Endothelial cell (in vitro differentiated cells): ENCODE measurements around the gene MMRN2. TPM values are rescaled to one million over a fixed set of nuclear protein-coding genes. Genes with fewer than 3 reads are reported as not detected.
"Not testable (repeated sequence)": the region's sequence is repeated elsewhere in the genome, so short reads cannot be mapped to it uniquely, and the experiment has no call there.

ENCODE experiments used
- DNase-seq: peaks from one replicate; pipeline ENCODE4 v3.0.0; 2021; ENCODE audit warnings: low spot score
- H3K27ac Mint-ChIP-seq: one replicate; pipeline ENCODE4 v1.8.0; 2021; ENCODE audit warnings: mixed read lengths, inconsistent platforms; ENCODE audit not compliant: unreplicated experiment
- H3K27me3 Mint-ChIP-seq: one replicate; pipeline ENCODE4 v1.8.0; 2021; ENCODE audit warnings: mild to moderate bottlenecking, moderate library complexity, mixed read lengths, inconsistent platforms; ENCODE audit not compliant: unreplicated experiment
- H3K36me3 Mint-ChIP-seq: one replicate; pipeline ENCODE4 v1.8.0; 2021; ENCODE audit warnings: mild to moderate bottlenecking, low read depth, mixed read lengths, inconsistent platforms; ENCODE audit not compliant: unreplicated experiment
- H3K4me1 Mint-ChIP-seq: one replicate; pipeline ENCODE4 v1.8.0; 2021; ENCODE audit warnings: mild to moderate bottlenecking, mixed read lengths, inconsistent platforms; ENCODE audit not compliant: unreplicated experiment
- H3K4me3 Mint-ChIP-seq: one replicate; pipeline ENCODE4 v1.8.0; 2021; ENCODE audit warnings: mild to moderate bottlenecking, mixed read lengths, inconsistent platforms; ENCODE audit not compliant: unreplicated experiment
- H3K9me3 Mint-ChIP-seq: one replicate; pipeline ENCODE4 v1.8.0; 2021; ENCODE audit warnings: mixed read lengths, inconsistent platforms; ENCODE audit not compliant: unreplicated experiment
- total RNA-seq: library from RNA; stranded (reverse); fragmentation: NEBNext Ultra II Directional; extraction: Animal tissue kit (Norgen Biotek cat#: 25700); gene quantifications from one replicate; pipeline ENCODE4 v1.2.1, GENCODE V29; 2021; ENCODE audit not compliant: unreplicated experiment
- TF ChIP-seq, protein P1 (sequence below): fragments of 200-600 bp; sonication (generic); IDR thresholded peaks from one replicate; pipeline ENCODE4 v1.5.0; 2021; ENCODE audit warnings: antibody characterized with exemption; ENCODE audit not compliant: unreplicated experiment

The MMRN2 gene
- total RNA-seq, 1 donor from 2014 or later, result 563 TPM

DNA sequence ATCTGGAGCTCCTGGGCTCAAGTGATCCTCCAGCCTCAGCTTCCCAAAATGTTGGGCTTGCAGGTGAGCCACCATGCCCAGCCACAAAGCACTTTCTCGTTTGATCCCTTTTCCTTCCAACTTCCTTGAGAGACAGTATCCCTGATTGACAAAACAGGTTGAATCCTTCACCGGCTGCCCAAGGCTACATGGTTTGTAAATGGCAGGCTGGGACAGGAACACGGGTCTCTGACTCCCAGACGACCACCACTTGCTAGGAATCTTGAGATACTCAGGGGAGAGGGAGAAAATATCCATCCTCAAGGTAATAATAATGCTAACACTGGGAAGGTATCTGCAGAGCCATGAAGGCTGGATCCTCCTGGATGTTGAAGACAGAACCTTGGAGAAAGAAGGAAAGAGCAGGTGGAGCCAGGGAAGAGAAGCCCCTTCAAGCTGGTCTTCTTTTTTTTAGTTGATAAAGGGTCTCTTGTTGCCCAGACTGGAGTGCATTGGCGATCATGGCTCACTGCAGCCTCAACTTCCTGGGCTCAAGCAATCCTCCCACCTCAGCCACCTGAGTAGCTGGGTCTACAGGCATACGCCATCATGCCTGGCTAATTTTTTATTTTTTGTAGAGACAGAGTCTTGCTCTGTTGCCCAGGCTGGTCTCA is 19.8 kb downstream of the MMRN2 start:
- Mint-ChIP-seq H3K27ac (no peak overlapping the region), H3K36me3 (peaks cover 52% of the 10 kb centered on the region), H3K4me3 (peak overlapping the region; percentile 57), H3K4me1 (peaks cover 12% of the 10 kb centered on the region), H3K27me3 (peaks cover 14% of the 10 kb centered on the region), H3K9me3 (no peaks in the 10 kb centered on the region)
- no peak for DNase-seq
- TF ChIP-seq, protein P1, sequence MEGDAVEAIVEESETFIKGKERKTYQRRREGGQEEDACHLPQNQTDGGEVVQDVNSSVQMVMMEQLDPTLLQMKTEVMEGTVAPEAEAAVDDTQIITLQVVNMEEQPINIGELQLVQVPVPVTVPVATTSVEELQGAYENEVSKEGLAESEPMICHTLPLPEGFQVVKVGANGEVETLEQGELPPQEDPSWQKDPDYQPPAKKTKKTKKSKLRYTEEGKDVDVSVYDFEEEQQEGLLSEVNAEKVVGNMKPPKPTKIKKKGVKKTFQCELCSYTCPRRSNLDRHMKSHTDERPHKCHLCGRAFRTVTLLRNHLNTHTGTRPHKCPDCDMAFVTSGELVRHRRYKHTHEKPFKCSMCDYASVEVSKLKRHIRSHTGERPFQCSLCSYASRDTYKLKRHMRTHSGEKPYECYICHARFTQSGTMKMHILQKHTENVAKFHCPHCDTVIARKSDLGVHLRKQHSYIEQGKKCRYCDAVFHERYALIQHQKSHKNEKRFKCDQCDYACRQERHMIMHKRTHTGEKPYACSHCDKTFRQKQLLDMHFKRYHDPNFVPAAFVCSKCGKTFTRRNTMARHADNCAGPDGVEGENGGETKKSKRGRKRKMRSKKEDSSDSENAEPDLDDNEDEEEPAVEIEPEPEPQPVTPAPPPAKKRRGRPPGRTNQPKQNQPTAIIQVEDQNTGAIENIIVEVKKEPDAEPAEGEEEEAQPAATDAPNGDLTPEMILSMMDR, result no peak

DNA sequence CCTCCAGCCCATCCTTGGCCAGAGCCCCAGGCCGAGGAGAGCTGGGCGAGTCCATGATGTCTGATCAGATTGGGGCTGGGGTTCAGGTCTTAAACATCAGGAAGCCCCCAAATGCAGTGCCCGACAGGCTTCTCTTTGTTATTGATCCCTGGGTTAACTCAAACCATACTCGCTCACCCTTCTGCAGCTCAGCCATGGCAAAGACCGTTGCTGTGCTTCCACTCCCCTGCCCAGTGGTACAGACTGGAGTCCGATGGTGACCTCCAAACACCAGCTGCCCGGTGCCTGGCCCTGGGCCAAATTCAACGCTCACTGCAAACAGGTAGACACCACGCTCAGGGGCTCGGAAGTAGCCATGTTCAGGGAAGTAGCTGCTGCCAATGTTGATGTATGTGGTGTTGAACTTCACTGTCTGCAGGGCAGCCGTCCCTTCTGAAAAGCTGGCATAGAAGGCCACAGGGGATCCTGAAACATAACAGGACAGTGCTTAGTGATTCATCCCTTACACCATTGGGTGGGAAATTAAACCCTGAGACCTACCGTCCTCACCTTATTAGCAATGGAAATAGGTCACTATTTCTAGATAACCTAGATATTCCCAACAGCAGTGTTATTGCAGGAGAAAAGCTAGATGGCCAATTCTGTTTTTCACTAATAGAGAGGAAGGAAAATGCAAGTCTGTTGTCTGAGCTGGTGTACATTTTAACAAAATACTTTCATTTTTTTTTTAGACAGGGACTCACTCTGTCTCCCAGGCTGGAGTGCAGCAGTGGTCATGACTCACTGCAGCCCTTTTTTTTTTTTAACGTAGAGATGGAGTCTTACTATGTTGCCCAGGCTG is 20.5 kb downstream of the MMRN2 start:
- peaks cover 57% of the 10 kb centered on the region for H3K36me3 Mint-ChIP-seq
- peaks cover 14% of the 10 kb centered on the region for H3K27me3 Mint-ChIP-seq
- peaks cover 12% of the 10 kb centered on the region for H3K4me1 Mint-ChIP-seq
- peak overlapping the region; percentile 57 for H3K4me3 Mint-ChIP-seq
- no peak for DNase-seq
- no peaks in the 10 kb centered on the region for H3K9me3 Mint-ChIP-seq
- no peak overlapping the region for H3K27ac Mint-ChIP-seq
- TF ChIP-seq, protein P1, result no peak

DNA sequence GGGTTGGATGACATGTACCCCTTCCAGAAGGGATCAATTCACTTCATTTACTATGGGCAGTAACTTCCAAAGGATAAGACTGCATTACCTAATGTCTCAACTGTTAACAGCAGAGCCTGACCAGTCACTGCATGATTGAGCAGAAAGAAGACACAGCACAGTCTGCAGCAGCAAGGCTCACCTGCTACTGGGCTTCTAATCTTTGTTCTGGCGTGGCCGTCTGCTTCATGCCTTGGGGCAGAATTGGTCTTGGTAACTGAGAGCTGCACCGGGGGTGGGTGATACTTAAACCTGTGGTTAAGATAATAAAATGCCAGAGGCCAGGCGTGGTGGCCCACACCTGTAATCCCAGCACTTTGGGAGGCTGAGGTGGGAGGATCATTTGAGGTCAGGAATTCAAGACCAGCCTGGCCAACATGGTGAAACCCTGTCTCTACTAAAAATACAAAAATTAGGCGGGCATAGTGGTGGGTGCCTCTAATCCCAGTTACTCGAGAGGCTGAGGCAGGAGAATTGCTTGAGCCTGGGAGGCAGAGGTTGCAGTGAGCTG is 23.2 kb downstream of the MMRN2 start:
- not testable (repeated sequence) for H3K4me3 Mint-ChIP-seq, H3K9me3 Mint-ChIP-seq, H3K27ac Mint-ChIP-seq, H3K4me1 Mint-ChIP-seq, DNase-seq
- Mint-ChIP-seq H3K27me3 (peaks cover 12% of the 10 kb centered on the region), H3K36me3 (peaks cover 46% of the 10 kb centered on the region)

DNA sequence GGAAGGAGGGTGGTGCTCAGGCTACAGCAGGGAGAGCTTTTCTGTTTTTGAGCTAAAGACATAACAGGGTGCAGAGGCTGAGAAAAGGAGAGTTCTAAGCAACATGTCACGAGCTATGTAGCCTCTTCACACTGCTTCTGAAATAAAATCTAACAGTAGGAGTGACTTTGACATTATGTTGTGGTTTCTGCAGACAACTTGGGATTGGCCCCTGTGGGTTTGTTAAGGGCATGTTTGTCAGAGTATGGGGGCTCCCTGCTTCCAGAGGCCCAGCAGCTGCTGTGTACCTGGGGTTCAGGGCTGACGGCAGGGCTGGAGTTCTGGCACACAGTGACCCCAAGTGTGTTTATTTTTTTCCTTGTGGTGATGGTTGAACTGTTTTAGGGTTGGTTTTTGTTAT is 24.7 kb downstream of the MMRN2 start:
- DNase-seq, result no peak
- Mint-ChIP-seq H3K4me1 (peaks cover 9% of the 10 kb centered on the region), H3K36me3 (peaks cover 46% of the 10 kb centered on the region), H3K27ac (no peak overlapping the region), H3K4me3 (no peak overlapping the region), H3K9me3 (no peaks in the 10 kb centered on the region), H3K27me3 (peaks cover 12% of the 10 kb centered on the region)
- TF ChIP-seq, protein P1, result no peak

DNA sequence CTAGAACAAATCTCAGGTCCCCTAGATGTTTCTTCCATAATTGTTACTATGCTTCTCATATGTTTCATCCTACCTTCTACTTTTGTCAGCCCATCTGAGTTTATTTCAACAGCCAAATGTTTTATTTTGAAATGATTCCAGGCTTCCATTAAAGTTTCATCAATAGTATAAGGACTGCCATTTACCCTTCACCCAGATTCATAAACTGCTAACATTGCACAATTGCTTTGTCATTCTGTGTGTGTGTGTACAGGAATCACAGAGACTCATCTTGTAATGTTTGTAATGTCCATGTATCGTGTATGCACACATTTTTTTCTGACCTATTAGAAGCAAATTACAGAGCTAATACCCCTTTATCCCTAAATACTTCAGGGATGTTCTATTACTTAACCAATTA is 25.5 kb downstream of the MMRN2 start:
- no peak for DNase-seq
- H3K27ac Mint-ChIP-seq, result peak overlapping the region; percentile 17
- peaks cover 38% of the 10 kb centered on the region for H3K36me3 Mint-ChIP-seq
- peaks cover 9% of the 10 kb centered on the region for H3K27me3 Mint-ChIP-seq
- no peaks in the 10 kb centered on the region for H3K9me3 Mint-ChIP-seq
- TF ChIP-seq, protein P1, result no peak
- H3K4me1 Mint-ChIP-seq, result peaks cover 6% of the 10 kb centered on the region
- H3K4me3 Mint-ChIP-seq, result no peak overlapping the region
